Lower lobe of right lung (tissue), 2 donors: Measurements from ENCODE around the gene ASPSCR1. TPM values are rescaled to one million over a fixed set of nuclear protein-coding genes. Genes with fewer than 3 reads are reported as not detected.

Experiments used
- ATAC-seq, 2 donors: fragments of 200-7000 bp; cut with Tn5 transposase; one replicate each; pipeline ENCODE4 v1.9.1; 2020 to 2022; ENCODE audit warnings: mild to moderate bottlenecking in 2 of 2, moderate library complexity in 2 of 2
- DNase-seq: peaks from one replicate; pipeline ENCODE4 v3.0.0-alpha.2; 2020
- H3K27ac ChIP-seq: fragments of 200-600 bp; one replicate; pipeline ENCODE4 v1.8.0; 2022
- H3K27me3 ChIP-seq: fragments of 200-600 bp; one replicate; pipeline ENCODE4 v1.8.0; 2022; ENCODE audit warnings: low read depth
- H3K36me3 ChIP-seq: fragments of 200-600 bp; one replicate; pipeline ENCODE4 v1.8.0; 2022; ENCODE audit warnings: mild to moderate bottlenecking
- H3K4me1 ChIP-seq: fragments of 200-600 bp; one replicate; pipeline ENCODE4 v1.8.0; 2022
- H3K4me3 ChIP-seq: fragments of 200-600 bp; one replicate; pipeline ENCODE4 v1.8.0; 2022; ENCODE audit warnings: mild to moderate bottlenecking
- H3K9me3 ChIP-seq: fragments of 200-600 bp; one replicate; pipeline ENCODE4 v1.8.0; 2022
- CTCF ChIP-seq: fragments of 200-600 bp; IDR thresholded peaks from one replicate; pipeline ENCODE4 v1.8.0; 2022; ENCODE audit warnings: antibody characterized with exemption, mild to moderate bottlenecking
- intact Hi-C: fragments of 100-400 bp; cut with DNase I; formaldehyde crosslinking; loops from one replicate; pipeline ENCODE4 v1.11.0; 2022
- total RNA-seq: library from RNA; stranded (reverse); fragmentation: NEBNext Ultra II Directional; extraction: Animal tissue kit (Norgen Biotek cat#: 25700); gene quantifications from one replicate; pipeline ENCODE4 v1.2.1, GENCODE V29; 2021
- donor health status: DM: no; HTN: yes; CAD: no; lungs with severe emphysema.

The ASPSCR1 gene
- total RNA-seq, 1 donor from 2014 or later, result 45.3 TPM

DNA sequence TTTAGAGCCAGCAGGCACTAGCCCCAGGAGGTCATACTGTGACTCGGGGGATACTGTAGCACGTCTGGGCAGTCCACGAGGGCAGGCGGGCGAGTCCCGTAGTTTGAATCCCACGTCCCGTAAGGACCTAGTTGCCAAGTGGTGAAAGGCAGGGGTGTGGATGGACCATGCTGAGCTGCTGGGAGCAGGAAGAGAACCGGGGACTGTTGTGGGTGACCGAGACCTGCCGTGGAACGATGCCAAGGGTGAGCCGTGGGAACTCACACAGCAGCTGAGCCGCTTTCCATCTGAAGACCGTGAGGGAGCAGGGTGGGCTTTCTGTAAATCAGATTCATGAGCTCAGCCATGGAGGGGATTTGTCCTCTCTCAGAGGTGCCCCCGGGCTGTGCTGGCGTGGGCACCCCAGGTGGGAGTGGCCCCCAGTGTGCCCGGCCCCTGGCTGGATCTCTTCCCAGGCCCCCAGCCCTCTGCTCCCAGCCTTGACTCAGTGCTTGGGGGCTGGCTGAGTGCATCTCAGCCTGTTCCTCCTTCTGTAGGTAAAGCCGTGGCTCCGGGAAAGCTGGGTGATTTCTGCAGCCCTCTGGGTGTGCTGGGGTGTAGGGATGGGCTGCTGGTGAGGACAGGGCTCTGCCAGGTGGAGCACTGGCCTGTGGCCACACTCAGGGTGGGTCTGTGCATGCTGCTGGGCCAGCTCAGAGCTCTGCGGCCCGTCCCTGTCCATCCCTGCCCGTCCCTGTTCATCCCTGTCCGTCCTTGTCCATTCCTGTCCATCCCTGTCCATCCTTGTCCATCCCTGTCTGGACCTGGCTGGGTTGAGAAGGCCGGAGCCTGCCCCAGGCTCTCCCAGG is 13.6 kb downstream of the ASPSCR1 start:
- no peaks in the 10 kb centered on the region for H3K27me3 ChIP-seq
- peaks cover 15% of the 10 kb centered on the region for H3K36me3 ChIP-seq
- peaks cover 45% of the 10 kb centered on the region for H3K4me1 ChIP-seq
- ATAC-seq, result peak; percentile 1 to 2
- H3K4me3 ChIP-seq, result no peak overlapping the region
- peak overlapping the region; percentile 73 for H3K27ac ChIP-seq
- no peak for TF ChIP-seq CTCF
- no peaks in the 10 kb centered on the region for H3K9me3 ChIP-seq
- intact Hi-C loops, result no loop called here
- no peak for DNase-seq

DNA sequence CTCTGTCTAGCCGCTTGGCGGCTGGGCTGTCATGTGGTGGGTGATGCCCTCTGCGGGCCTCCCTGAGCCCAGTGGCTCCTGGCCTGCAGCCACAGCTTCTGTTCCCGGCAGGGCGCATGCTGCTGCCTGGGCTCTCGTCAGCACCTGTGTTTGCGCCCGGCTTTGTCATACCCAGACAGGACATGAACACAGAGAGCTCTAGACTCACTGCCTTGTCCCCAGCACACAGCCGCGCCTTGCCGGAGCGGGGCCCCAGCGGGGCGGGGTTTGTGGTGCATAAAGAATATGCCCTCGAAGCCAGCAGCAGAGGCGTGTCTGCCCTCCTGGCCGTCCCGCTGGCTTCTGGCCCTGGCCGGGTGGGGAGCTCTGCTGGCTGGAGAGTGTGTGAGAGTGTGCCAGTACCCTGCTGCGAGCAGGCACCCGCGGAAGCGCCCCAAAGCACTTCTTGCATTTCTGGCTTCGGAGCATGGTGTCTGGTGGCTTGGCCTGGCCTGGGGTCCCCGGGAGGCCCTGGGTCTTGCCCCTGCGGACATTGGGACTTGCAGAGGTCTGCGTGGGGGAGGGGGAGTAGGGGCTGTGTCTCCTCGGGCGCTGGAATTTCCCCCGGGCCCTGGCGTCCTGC is 14.4 kb downstream of the ASPSCR1 start:
- intact Hi-C loops, result no loop called here
- H3K4me1 ChIP-seq, result peaks cover 45% of the 10 kb centered on the region
- peak overlapping the region; percentile 21 for H3K4me3 ChIP-seq
- no peaks in the 10 kb centered on the region for H3K9me3 ChIP-seq
- H3K27ac ChIP-seq, result peak overlapping the region; percentile 73
- DNase-seq (peak; percentile 94), ATAC-seq (peak; percentile 89 to 92)
- TF ChIP-seq CTCF, result no peak
- H3K36me3 ChIP-seq, result peaks cover 11% of the 10 kb centered on the region
- no peaks in the 10 kb centered on the region for H3K27me3 ChIP-seq

DNA sequence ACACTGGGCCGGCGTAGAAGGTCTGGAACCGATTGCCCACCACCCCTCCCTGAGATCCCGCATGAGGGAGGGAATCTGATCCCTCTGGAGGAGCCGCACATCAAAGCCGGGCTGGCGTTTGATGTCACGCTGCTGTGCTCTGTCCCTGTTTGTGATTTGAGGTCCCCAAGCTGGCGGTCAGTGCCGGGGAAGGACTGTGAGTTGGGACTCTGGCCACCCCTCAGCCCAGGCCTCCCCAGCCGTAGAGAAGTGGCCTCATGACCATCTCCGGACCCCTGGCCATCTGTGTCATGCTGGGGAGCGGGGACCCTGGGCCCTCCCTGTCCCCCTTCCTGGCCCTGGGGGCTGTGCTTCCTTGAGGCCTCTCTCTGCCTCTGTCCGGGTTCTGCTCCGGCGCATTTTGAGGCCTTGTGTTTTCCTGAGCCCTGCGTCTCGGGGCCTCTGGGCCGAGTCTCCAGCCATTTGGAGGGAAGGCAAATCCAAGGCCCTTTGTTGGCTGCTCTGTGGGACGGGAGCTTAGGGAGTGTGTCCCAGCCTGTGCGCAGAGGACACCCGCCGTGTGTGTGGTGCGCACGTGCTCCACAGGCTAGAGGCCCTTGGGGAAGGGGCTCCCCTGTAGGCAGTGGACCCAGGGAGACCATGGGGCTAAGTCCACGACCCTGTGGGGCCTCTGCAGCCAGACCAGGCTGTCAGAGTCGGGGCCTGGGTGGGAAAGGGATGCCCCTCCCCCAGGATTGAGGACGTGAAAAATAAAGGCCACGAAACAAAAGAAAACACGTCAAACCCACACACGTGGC is 15.1 kb downstream of the ASPSCR1 start:
- Histone ChIP-seq H3K9me3 (no peaks in the 10 kb centered on the region), H3K36me3 (peaks cover 7% of the 10 kb centered on the region), H3K27me3 (no peaks in the 10 kb centered on the region), H3K4me3 (peak overlapping the region; percentile 21), H3K4me1 (peaks cover 45% of the 10 kb centered on the region), H3K27ac (peak overlapping the region; percentile 71)
- intact Hi-C loops, result no loop called here
- ATAC-seq, result no peak
- no peak for DNase-seq
- no peak for TF ChIP-seq CTCF

DNA sequence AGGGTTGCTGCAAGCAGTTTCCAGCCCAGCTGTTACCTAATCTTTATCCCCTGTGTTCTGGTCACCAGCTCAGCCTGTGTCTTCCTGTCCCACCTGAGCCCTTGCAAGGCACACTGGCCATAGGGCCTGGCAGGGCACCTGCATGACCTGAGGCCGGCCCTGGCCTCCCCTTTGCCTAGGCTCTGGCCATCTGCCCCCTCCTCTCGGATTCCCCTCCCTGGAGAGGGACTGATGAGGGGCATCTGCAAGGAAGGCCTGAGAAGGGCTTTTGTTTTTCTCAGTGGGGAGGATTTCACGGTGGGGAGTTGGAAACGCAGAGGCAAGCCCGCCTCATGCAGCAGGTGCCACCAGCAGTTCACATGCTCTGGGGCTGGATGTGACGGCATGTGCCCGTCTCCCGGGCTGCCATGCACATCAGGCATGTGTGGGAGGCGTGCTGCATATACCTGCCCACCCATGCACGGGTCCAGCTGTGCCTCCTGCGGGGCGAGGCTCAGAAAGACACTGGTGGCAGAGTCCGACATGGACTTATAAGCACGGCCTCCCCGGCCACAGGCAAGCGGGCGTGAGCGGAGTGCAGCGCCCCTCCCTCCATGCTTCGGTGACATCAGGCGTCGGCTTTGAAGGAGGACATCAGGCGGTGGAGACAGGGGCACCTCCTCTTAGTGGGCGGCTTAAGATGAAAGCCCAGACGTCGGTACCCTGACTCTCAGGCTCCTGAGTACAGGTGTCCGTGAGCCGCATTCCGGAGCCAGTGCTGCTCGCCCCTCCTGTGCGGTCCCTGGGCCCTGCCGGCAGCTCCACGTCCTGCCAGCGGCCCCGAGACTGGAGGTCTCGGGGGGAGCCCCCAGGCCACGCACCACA is 16.5 kb downstream of the ASPSCR1 start:
- H3K9me3 ChIP-seq, result no peaks in the 10 kb centered on the region
- TF ChIP-seq CTCF, result no peak
- H3K4me3 ChIP-seq, result no peak overlapping the region
- ATAC-seq, result peak in 1 of 2 donors; percentile 3
- H3K27ac ChIP-seq, result peak overlapping the region; percentile 58
- H3K4me1 ChIP-seq, result peaks cover 45% of the 10 kb centered on the region
- H3K27me3 ChIP-seq, result no peaks in the 10 kb centered on the region
- no peak for DNase-seq
- H3K36me3 ChIP-seq, result peaks cover 7% of the 10 kb centered on the region
- intact Hi-C loops, result no loop called here
